HEK293 (cell line): ENCODE results near the gene PAK6.

Experiments used
- CTCF ChIA-PET: fragments of 350-600 bp; formaldehyde crosslinking; extraction: SDS; loops from one replicate; lab custom pipeline; 2021; ENCODE audit warnings: antibody characterized with exemption; lab: Yijun Ruan, JAX
- POLR2A ChIA-PET: fragments of 300-600 bp; formaldehyde crosslinking; extraction: SDS; loops from one replicate; lab custom pipeline; 2020; ENCODE audit warnings: antibody characterized with exemption, inconsistent platforms; lab: Yijun Ruan, JAX
- H3K27ac ChIP-seq: fragments of 200-500 bp; sonication (Bioruptor generic); 2 replicates; pipeline ENCODE4 v1.5.1; 2014; ENCODE audit warnings: low read depth, low read length, control low read depth, inconsistent platforms; ENCODE audit errors: extremely low read depth
- H3K36me3 ChIP-seq, 2 experiments: fragments of 200-500 bp in 1 of 2; sonication (Bioruptor generic) in 1 of 2; 1 replicate in 1 of 2; 2 replicates in 1 of 2; pipeline ENCODE4 v1.5.1; 2014 to 2017; ENCODE audit warnings: inconsistent platforms in 2 of 2, low read length in 2 of 2; ENCODE audit not compliant: control insufficient read depth in 2 of 2, insufficient read depth in 1 of 2
- H3K4me1 ChIP-seq: fragments of 200-500 bp; sonication (Bioruptor generic); 2 replicates; pipeline ENCODE4 v1.5.1; 2014; ENCODE audit warnings: mild to moderate bottlenecking, low read length, inconsistent platforms; ENCODE audit not compliant: control insufficient read depth, insufficient read depth
- H3K4me3 ChIP-seq: 2 replicates; pipeline ENCODE4 v1.5.1; 2011; ENCODE audit warnings: low read depth, mild to moderate bottlenecking, control low read depth, low read length, moderate library complexity
- H3K9me3 ChIP-seq: fragments of 200-500 bp; sonication (Bioruptor generic); 2 replicates; pipeline ENCODE4 v1.5.1; 2014; ENCODE audit warnings: low read depth, low read length, inconsistent platforms; ENCODE audit not compliant: control insufficient read depth, insufficient read depth
- INSM2 ChIP-seq: fragments of 450-650 bp; formaldehyde crosslinking; IDR thresholded peaks from 2 replicates; pipeline ENCODE4 v1.5.1; 2016; ENCODE audit warnings: missing biosample characterization, missing genetic modification characterization
- ZBTB17 ChIP-seq: fragments of 450-650 bp; formaldehyde crosslinking; IDR thresholded peaks from 2 replicates; pipeline ENCODE4 v1.5.1; 2016; ENCODE audit warnings: missing biosample characterization, missing genetic modification characterization
- ZNF585B ChIP-seq: fragments of 450-650 bp; formaldehyde crosslinking; IDR thresholded peaks from 2 replicates; pipeline ENCODE4 v1.5.1; 2016; ENCODE audit warnings: missing biosample characterization, missing genetic modification characterization
- ZNF623 ChIP-seq: fragments of 450-650 bp; formaldehyde crosslinking; IDR thresholded peaks from 2 replicates; pipeline ENCODE4 v1.5.1; 2016; ENCODE audit warnings: missing biosample characterization, missing genetic modification characterization
- ZNF664 ChIP-seq: fragments of 450-650 bp; formaldehyde crosslinking; IDR thresholded peaks from 2 replicates; pipeline ENCODE4 v1.5.1; 2016; ENCODE audit warnings: missing biosample characterization, missing genetic modification characterization
- ZNF701 ChIP-seq: fragments of 450-650 bp; formaldehyde crosslinking; IDR thresholded peaks from 2 replicates; pipeline ENCODE4 v1.5.1; 2016; ENCODE audit warnings: missing biosample characterization, missing genetic modification characterization

Gene PAK6

GRCh38 chr15:40325700-40326099 lies 86.8 kb downstream of the PAK6 start:
- Histone ChIP-seq H3K36me3 (peaks cover 0 to 10% of the 10 kb centered on the region in 2 experiments; a peak in 1 of 3 replicates), H3K27ac (no peak overlapping the region), H3K4me3 (no peak overlapping the region), H3K9me3 (no peaks in the 10 kb centered on the region), H3K4me1 (peaks cover 13% of the 10 kb centered on the region; the same call in 1 of the 2 replicates)
- ChIA-PET CTCF (interaction anchor here (1.0 to 5.5 kb wide), 5 partner anchors 13 to 221 kb away, joined by 3 to 82 read pairs (median 4); no protein-coding TSS in a partner anchor), POLR2A (interaction anchor here (1.0 kb wide), 1 partner anchor 9 kb away, joined by 4 read pairs; no protein-coding TSS in a partner anchor)
- TF ChIP-seq ZNF664 (tag by site-specific recombination), result no peak
- TF ChIP-seq INSM2, result no peak
- TF ChIP-seq ZBTB17 (tag by site-specific recombination), result no peak
- no peak for TF ChIP-seq ZNF585B
- TF ChIP-seq ZNF623 (tag by site-specific recombination), result no peak
- TF ChIP-seq ZNF701 (tag by site-specific recombination), result no peak
